ENCODE measurements around the gene TRDN. TPM values are rescaled to one million over a fixed set of nuclear protein-coding genes. Genes with fewer than 3 reads are reported as not detected.

TRDN gene
- total and polyA plus RNA-seq, 7 donors = under 0.01 to 1.2 TPM; not detected in 5

- intact Hi-C loops (cut with DNase I) = no loop called here
- Histone ChIP-seq H3K9me3 (no peaks in the 10 kb centered on the region), H3K36me3 (no peaks in the 10 kb centered on the region), H3K4me3 (no peak overlapping the region), H3K4me1 (no peaks in the 10 kb centered on the region), H3K27me3 (no peaks in the 10 kb centered on the region), H3K27ac (no peak overlapping the region)
- no peak for TF ChIP-seq EP300 (IDR thresholded peaks at IDR 0.05)
- no peak for TF ChIP-seq POLR2AphosphoS5 (IDR thresholded peaks at IDR 0.05)
- no peak for TF ChIP-seq POLR2A (IDR thresholded peaks at IDR 0.05)
- TF ChIP-seq CTCF (IDR thresholded peaks at IDR 0.05) = no peak
- DNase-seq = no peak
- 21 to 39% methylated on average over 5 of the region's 5 CpGs for WGBS, 2 donors
Measured at GRCh38 chr6:123380257-123380656, 256.5 kb downstream of the TRDN start.

- no peak for DNase-seq
- H3K27ac ChIP-seq = no peak overlapping the region
- TF ChIP-seq CTCF (IDR thresholded peaks at IDR 0.05) (no peak), EP300 (IDR thresholded peaks at IDR 0.05) (no peak), POLR2AphosphoS5 (IDR thresholded peaks at IDR 0.05) (no peak), POLR2A (IDR thresholded peaks at IDR 0.05) (no peak)
- WGBS, 2 donors = 87 to 89% methylated on average over 2 of the region's 2 CpGs
- intact Hi-C loops (cut with DNase I) = no loop called here
- no peaks in the 10 kb centered on the region for H3K9me3 ChIP-seq
- no peaks in the 10 kb centered on the region for H3K4me1 ChIP-seq
- H3K4me3 ChIP-seq = no peak overlapping the region
- no peaks in the 10 kb centered on the region for H3K27me3 ChIP-seq
- no peaks in the 10 kb centered on the region for H3K36me3 ChIP-seq
Measured at GRCh38 chr6:123372737-123373136, 264.0 kb downstream of the TRDN start.

DNA sequence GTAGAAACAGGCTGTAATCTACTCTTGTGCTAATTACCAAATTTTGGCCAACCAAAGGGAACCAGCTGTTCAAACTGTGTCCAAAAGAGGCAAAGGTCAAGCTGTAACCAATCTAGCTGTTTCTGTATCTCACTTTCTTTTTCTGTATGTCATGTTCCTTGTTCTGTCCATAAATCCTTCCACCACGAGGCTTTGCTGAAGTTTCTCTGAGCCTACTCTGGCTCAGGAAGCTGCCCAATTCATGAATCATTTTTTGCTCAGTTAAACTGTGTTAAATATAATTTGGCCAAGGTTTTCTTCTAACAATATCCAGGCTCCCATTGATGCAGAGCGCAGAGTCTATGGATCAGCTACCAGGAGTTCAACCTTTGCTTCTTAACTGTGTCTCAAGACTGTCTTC is 272.8 kb downstream of the TRDN start:
- Histone ChIP-seq H3K9me3 (no peaks in the 10 kb centered on the region), H3K36me3 (no peaks in the 10 kb centered on the region), H3K4me3 (no peak overlapping the region), H3K4me1 (no peaks in the 10 kb centered on the region), H3K27ac (no peak overlapping the region), H3K27me3 (no peaks in the 10 kb centered on the region)
- 55 to 70% methylated on average over 2 of the region's 2 CpGs for WGBS, 2 donors
- DNase-seq = no peak
- intact Hi-C loops (cut with DNase I) = no loop called here
- TF ChIP-seq POLR2A (IDR thresholded peaks at IDR 0.05) = no peak
- no peak for TF ChIP-seq POLR2AphosphoS5 (IDR thresholded peaks at IDR 0.05)
- no peak for TF ChIP-seq CTCF (IDR thresholded peaks at IDR 0.05)
- TF ChIP-seq EP300 (IDR thresholded peaks at IDR 0.05) = no peak

- no peaks in the 10 kb centered on the region for H3K9me3 ChIP-seq
- TF ChIP-seq POLR2AphosphoS5 (IDR thresholded peaks at IDR 0.05) (no peak), EP300 (IDR thresholded peaks at IDR 0.05) (no peak), CTCF (IDR thresholded peaks at IDR 0.05) (no peak), POLR2A (IDR thresholded peaks at IDR 0.05) (no peak)
- intact Hi-C loops (cut with DNase I) = no loop called here
- no peaks in the 10 kb centered on the region for H3K36me3 ChIP-seq
- 49 to 78% methylated on average over 2 of the region's 2 CpGs for WGBS, 2 donors
- no peaks in the 10 kb centered on the region for H3K4me1 ChIP-seq
- H3K27me3 ChIP-seq = no peaks in the 10 kb centered on the region
- no peak overlapping the region for H3K27ac ChIP-seq
- DNase-seq = no peak
- no peak overlapping the region for H3K4me3 ChIP-seq
Measured at GRCh38 chr6:123360359-123360758, 276.4 kb downstream of the TRDN start.

DNA sequence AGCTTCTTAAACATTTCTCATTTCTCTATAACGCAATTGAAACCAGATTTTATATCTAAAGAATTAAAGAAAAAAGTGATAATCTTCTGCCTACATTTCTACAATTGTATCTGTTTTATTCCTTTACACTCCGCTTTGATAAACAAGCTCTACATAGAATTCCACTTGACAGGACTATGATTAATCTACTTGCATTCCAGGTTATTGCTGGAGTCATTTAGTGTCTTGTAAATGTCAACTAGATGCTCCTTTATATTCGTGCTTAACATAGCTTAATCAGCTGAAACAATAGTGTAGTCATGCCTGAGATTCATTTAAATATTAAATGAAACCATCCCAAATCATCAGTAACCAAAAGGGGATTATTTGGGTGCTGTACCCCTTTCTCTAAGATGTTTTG is 284.0 kb downstream of the TRDN start:
- DNase-seq = no peak
- Histone ChIP-seq H3K9me3 (no peaks in the 10 kb centered on the region), H3K27me3 (no peaks in the 10 kb centered on the region), H3K27ac (no peak overlapping the region), H3K4me3 (no peak overlapping the region), H3K36me3 (no peaks in the 10 kb centered on the region), H3K4me1 (no peaks in the 10 kb centered on the region)
- TF ChIP-seq EP300 (IDR thresholded peaks at IDR 0.05) (no peak), CTCF (IDR thresholded peaks at IDR 0.05) (no peak), POLR2A (IDR thresholded peaks at IDR 0.05) (no peak), POLR2AphosphoS5 (IDR thresholded peaks at IDR 0.05) (no peak)
- WGBS, 2 donors = 52 to 59% methylated on average over 3 of the region's 3 CpGs
- intact Hi-C loops (cut with DNase I) = no loop called here

Measured in sigmoid colon (tissue), 7 donors.